Smooth muscle cell (in vitro differentiated cells): ENCODE data around the gene RNF186. TPM values are rescaled to one million over a fixed set of nuclear protein-coding genes. Genes with fewer than 3 reads are reported as not detected.

ENCODE experiments used
- DNase-seq: peaks from one replicate; lab custom pipeline; 2025; ENCODE audit not compliant: unreplicated experiment; lab: John Stamatoyannopoulos, UW
- H2AFZ ChIP-seq: fragments of 200-600 bp; sonication (generic); 2 replicates; pipeline ENCODE4 v1.6.0; 2016; ENCODE audit warnings: antibody characterized with exemption, low read depth, mild to moderate bottlenecking
- H3F3A ChIP-seq: fragments of 200-600 bp; sonication (generic); 2 replicates; pipeline ENCODE4 v1.6.0; 2017; ENCODE audit warnings: antibody characterized with exemption, low read depth
- H3K27ac ChIP-seq: fragments of 200-600 bp; sonication (generic); 2 replicates; pipeline ENCODE4 v1.5.1; 2016; ENCODE audit warnings: low read depth, mild to moderate bottlenecking
- H3K27me3 ChIP-seq: fragments of 200-600 bp; sonication (generic); 2 replicates; pipeline ENCODE4 v1.6.1; 2016; ENCODE audit warnings: low read depth, mild to moderate bottlenecking
- H3K36me3 ChIP-seq: fragments of 200-600 bp; sonication (generic); 2 replicates; pipeline ENCODE4 v1.5.1; 2016; ENCODE audit warnings: low read depth
- H3K4me1 ChIP-seq: fragments of 200-600 bp; sonication (generic); 2 replicates; pipeline ENCODE4 v1.5.1; 2016; ENCODE audit warnings: low read depth
- H3K4me2 ChIP-seq: fragments of 200-600 bp; sonication (generic); 2 replicates; pipeline ENCODE4 v1.6.0; 2016; ENCODE audit warnings: mild to moderate bottlenecking
- H3K4me3 ChIP-seq: fragments of 200-600 bp; sonication (generic); 2 replicates; pipeline ENCODE4 v1.5.1; 2016; ENCODE audit warnings: mild to moderate bottlenecking
- H3K79me2 ChIP-seq: fragments of 200-600 bp; sonication (generic); 2 replicates; pipeline ENCODE4 v1.6.0; 2016; ENCODE audit warnings: low read depth, mild to moderate bottlenecking
- H3K9ac ChIP-seq: fragments of 200-600 bp; sonication (generic); 2 replicates; pipeline ENCODE4 v1.6.0; 2016; ENCODE audit warnings: low read depth
- H3K9me3 ChIP-seq: fragments of 200-600 bp; sonication (generic); replicated peaks from 2 replicates; pipeline ENCODE4 v1.5.1; 2016; ENCODE audit warnings: low read depth
- H4K20me1 ChIP-seq: fragments of 200-600 bp; sonication (generic); 2 replicates; pipeline ENCODE4 v1.6.0; 2016; ENCODE audit warnings: low read depth
- CTCF ChIP-seq: fragments of 200-600 bp; sonication (generic); IDR thresholded peaks from 2 replicates; pipeline ENCODE4 v1.5.1; 2017; ENCODE audit warnings: borderline replicate concordance, mild to moderate bottlenecking, antibody characterized with exemption; ENCODE audit not compliant: insufficient read depth, poor library complexity, severe bottlenecking
- WGBS: methylation state at CpG from one replicate; pipeline ENCODE4 v1.1.7; 2016; ENCODE audit warnings: low lambda C conversion rate; 5-methylcytosine and 5-hydroxymethylcytosine counted together
- polyA plus RNA-seq: library from polyadenylated mRNA; unstranded; fragments of >200 nt; fragmentation: Nextera tagmentation; extraction: Ambion mirVana; gene quantifications from 2 replicates; pipeline ENCODE4 v1.2.1, GENCODE V29; 2016
- total RNA-seq: library from RNA; depleted of rRNA; stranded (reverse); fragments of >200 nt; gene quantifications from 2 replicates; pipeline ENCODE4 v1.2.3, GENCODE V29; 2014

Gene RNF186
- total and polyA plus RNA-seq, 2 experiments from 2014 or later = not detected

DNA sequence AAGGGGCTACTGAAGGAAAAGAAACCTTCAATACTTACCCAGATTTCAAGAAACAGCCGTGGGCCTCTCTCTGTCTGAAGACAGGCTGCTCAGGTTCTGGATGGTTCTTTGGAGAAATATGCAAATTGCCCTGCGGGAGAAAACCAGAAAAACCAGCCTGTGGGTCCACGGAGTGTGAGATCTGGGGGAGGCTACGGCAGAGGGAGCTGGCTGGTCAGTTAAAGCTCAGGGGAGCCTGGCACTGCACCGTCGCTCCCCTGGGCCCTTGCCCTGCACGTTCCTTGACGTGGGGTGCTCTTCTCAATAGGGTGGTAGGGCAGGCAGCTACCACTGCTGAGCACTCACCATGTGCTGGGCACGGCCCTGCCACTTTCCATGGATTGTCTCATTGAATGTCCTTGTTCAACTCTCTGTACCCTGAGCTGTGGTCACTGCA lies 28.1 kb downstream of the RNF186 start:
- Histone ChIP-seq H3K27me3 (no peaks in the 10 kb centered on the region), H2AFZ (no peak overlapping the region), H3K27ac (no peak overlapping the region), H3K36me3 (no peaks in the 10 kb centered on the region), H4K20me1 (no peaks in the 10 kb centered on the region), H3K4me1 (peaks cover 7% of the 10 kb centered on the region), H3K4me2 (no peak overlapping the region), H3K4me3 (no peak overlapping the region), H3K9ac (no peak overlapping the region), H3F3A (no peaks in the 10 kb centered on the region), H3K9me3 (no peaks in the 10 kb centered on the region), H3K79me2 (no peaks in the 10 kb centered on the region)
- TF ChIP-seq CTCF = no peak
- WGBS = 42% methylated on average over 9 of the region's 9 CpGs
- no peak for DNase-seq

DNA sequence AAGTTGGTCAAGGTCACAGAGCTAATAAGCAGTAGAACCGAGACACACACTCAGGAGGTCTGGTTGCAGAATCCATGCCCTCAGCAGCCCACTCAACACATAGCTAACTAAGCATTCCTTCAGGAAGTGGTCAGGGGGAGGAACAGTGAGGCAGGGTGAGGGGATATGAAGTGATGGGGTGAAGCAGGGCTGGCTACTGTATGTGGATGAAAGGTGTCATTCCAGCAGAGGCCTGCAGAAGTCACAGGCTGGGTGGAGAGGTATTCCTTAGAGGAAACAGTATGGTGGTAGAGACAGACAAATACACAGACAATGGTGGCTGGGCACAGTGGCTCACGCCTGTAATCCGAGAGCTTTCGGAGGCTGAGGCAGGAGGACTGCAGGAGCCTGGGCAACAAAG lies 29.4 kb downstream of the RNF186 start:
- H3F3A ChIP-seq = no peaks in the 10 kb centered on the region
- no peak overlapping the region for H3K9ac ChIP-seq
- no peak overlapping the region for H3K27ac ChIP-seq
- DNase-seq = no peak
- H3K4me3 ChIP-seq = no peak overlapping the region
- H4K20me1 ChIP-seq = no peaks in the 10 kb centered on the region
- 57% methylated on average over 4 of the region's 4 CpGs for WGBS
- H3K79me2 ChIP-seq = no peaks in the 10 kb centered on the region
- no peaks in the 10 kb centered on the region for H3K36me3 ChIP-seq
- no peaks in the 10 kb centered on the region for H3K27me3 ChIP-seq
- H2AFZ ChIP-seq = no peak overlapping the region
- peaks cover 7% of the 10 kb centered on the region for H3K4me1 ChIP-seq
- H3K9me3 ChIP-seq = no peaks in the 10 kb centered on the region
- no peak for TF ChIP-seq CTCF
- H3K4me2 ChIP-seq = no peak overlapping the region

DNA sequence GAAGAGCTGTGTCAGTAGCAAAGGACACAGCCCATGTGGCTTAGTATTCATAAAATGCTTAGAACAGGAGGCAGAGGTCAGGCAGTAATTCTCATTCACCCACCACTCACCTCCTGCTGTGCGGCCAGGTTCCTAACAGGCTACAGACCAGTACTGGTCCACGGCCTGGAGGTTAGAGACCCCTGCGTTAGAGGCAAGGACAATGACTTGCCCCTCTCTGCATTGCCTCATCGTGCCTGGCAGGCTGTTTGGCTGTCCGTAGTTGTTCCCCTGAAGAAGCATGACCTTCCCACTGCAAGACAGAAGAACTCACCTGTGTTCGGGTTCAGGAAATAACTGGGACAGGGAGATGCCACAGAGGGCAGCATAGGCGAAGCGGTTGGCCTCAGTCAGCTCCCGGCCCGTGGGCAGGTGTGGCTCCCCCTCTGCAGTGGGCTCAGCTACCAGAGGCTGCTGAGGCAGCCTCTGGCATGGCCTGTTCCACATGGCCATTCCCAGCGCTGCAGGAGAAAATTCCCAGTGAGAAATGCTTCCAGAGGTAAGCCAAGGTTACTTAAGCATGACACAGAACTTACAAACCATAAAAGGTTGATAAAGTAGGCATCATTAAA lies 34.7 kb downstream of the RNF186 start:
- H2AFZ ChIP-seq = no peak overlapping the region
- 87% methylated on average over 11 of the region's 11 CpGs for WGBS
- H3K4me3 ChIP-seq = no peak overlapping the region

More for the DNA sequence above, 34.7 kb downstream of the RNF186 start:
- Histone ChIP-seq H4K20me1 (no peaks in the 10 kb centered on the region), H3K9me3 (no peaks in the 10 kb centered on the region), H3K36me3 (no peaks in the 10 kb centered on the region), H3F3A (no peaks in the 10 kb centered on the region), H3K4me1 (no peaks in the 10 kb centered on the region), H3K9ac (no peak overlapping the region), H3K27me3 (no peaks in the 10 kb centered on the region), H3K4me2 (no peak overlapping the region), H3K79me2 (no peaks in the 10 kb centered on the region), H3K27ac (no peak overlapping the region)
- no peak for DNase-seq
- no peak for TF ChIP-seq CTCF
